Activated CD4-positive, alpha-beta T cell treated with anti-CD3 and anti-CD28 coated beads for 24 hours (primary cell): Measurements from ENCODE around the gene MITF.
"Not testable (repeated sequence)": the region's sequence is repeated elsewhere in the genome, so short reads cannot be mapped to it uniquely, and the experiment has no call there.

ENCODE experiments used
- DNase-seq, 2 donors: peaks; one replicate each; pipeline ENCODE4 v3.0.0-alpha.2; 2020; ENCODE audit warnings: low read depth in 2 of 2

MITF gene

DNA sequence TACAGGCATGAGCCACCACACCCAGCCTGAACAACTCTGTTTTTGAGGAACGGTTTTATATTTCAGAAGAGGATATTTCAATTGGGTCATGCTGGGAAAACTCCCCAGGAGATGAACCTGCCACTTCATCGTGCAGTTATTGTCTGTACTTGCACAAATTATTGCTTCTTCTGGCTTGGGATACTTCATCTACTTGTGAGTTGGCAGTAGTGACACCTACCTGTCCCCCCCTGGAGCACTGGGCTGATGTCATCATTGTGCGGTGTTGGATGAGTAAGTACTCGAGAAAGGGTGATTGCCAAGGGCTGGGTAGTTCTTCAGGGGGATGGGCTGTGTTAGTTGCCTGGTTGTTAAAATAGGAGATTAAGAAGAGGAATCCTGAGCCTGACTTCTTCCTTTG is 175.1 kb downstream of the MITF start:
- no peak for DNase-seq

- no peak for DNase-seq
Measured at GRCh38 chr3:69915726-69916125, 176.5 kb downstream of the MITF start.

- DNase-seq = not testable (repeated sequence)
Measured at GRCh38 chr3:69920009-69920408, 180.7 kb downstream of the MITF start.

DNA sequence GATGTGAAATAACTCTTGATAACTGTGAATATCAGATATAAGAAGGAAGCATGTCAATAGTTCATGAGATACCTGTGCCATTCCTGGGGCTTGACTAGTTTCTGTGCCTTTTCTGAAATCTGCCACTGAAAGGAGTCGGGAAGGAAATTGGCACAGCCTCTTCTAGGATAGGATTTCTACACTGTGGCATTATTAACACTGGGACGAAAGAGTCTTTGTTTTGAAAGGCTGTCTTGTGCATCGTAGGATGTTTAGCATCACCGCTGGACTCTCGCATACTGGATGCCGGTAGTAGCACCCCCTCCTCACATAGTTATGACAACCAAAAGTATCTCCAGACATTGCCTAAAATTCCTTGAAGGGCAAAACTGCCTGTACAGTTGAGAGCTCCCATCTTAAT is 182.4 kb downstream of the MITF start:
- DNase-seq = no peak

DNA sequence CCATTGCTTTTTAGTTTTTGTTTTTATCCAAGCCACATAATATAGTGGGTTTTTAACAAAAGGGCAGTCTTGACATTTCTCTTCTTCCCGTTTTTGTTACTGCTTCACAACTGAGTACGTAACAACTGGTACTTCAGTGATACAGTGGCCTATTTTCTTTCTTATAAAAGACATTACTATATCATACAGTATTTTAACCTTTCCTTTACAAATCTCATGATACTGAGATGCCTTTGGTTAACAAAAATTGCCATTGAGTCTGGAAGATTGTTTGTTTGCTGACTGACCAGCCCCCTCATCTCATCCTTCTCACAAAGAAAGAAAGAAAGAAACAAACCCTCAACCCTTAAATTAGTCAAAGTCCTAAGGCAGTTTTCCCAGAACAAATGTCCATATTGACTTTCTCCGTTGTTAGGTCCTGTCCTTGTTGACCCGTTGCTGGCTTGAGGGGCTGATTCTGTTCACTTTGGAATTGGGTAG is 183.3 kb downstream of the MITF start:
- DNase-seq = no peak

- no peak for DNase-seq
Measured at GRCh38 chr3:69925506-69925905, 186.2 kb downstream of the MITF start.

DNA sequence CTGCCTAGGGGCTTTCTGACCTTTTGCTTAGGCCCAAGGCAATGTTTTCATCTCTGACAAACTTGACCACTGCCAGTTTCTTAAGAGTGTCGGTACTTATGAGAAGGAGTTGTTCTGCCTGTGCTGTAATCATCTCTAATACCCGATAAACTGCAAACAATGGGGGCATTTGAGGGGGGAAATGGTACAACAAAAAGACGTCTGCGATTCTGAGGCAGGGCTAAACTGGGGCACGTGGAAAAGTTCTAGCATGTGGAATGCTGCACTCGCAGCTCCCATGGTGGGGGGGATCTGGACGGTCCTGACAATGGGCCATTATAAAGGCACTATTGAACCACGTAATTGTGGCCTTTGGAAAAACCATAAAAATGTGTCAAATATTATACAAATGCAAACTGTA is 187.1 kb downstream of the MITF start:
- DNase-seq = no peak

DNA sequence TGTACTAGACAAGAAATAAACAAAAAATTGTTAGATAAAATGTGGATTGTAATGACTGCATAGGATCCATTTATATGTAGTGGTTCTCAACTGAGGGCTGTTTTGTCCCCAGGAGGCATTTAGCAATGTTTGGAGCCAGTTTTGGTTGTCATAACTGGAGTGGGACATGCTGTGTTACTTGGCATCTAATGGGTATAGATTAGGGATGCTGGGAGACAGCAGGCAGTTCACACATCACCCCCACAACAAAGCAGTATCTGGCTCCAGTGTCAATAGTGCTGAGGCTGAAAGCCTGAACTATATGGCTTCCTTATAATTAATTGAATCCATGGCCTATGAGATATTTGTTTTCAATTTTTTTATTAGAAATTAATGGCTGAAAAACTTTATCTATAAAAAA is 188.3 kb downstream of the MITF start:
- DNase-seq = no peak

GRCh38 chr3:69929019-69929418 is 189.8 kb downstream of the MITF start:
- no peak for DNase-seq

GRCh38 chr3:69930564-69930963 is 191.3 kb downstream of the MITF start:
- DNase-seq = no peak

GRCh38 chr3:69932087-69932486 is 192.8 kb downstream of the MITF start:
- no peak for DNase-seq

DNA sequence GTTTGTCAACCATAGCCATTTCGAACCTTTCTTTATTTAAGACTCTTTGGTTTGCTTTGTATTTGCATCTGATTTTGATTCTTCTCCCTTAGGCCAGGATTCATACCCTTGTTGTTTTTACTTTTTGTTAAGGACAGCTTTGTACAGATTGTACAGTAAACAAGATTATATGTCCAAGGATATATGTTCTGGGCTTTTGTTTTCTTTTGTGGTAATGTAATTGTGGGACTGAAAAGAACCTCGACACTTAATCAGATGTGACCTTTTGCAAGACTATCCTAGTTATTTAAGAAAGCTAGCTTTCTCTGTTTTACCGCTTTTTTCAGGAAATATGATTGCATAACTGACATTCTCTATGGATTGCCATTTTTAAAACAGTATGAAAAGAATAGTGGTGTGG is 193.2 kb downstream of the MITF start:
- DNase-seq = no peak

DNA sequence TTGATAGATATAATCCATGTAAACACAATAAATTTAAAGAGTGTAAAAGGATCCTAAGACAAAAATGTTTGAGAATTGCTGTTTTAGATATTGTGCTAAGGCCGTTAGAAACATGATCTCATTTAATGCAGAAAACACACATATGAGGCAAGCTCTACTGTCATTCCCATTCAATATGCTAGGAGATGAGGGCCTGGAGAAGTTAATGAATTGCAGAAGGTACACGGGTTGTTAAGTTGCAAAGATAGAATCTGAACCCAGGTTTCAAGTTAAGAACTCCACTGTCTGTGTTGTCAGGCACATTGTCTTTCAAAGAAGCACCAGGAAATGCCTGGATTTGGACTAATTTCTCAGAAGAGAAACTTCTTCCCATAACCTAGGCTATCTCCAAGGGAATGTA is 195.1 kb downstream of the MITF start:
- DNase-seq = no peak

DNA sequence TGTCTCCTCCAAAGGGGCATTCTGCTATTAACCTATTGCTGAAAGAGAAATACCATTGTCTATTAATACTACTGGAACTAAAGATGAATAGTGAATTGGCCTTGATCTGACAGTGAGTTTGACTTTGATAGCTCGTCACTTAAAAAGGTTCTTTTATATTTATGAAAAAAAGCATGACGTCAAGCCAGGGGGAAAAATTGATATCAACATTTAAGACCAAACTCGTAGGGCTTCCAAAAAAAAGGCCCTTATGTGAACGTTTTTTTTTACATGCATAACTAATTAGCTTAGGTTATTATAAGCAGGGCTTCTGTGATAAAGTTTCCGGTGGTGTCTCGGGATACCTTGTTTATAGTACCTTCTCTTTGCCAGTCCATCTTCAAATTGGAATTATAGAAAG is 197.0 kb downstream of the MITF start:
- no peak for DNase-seq

DNA sequence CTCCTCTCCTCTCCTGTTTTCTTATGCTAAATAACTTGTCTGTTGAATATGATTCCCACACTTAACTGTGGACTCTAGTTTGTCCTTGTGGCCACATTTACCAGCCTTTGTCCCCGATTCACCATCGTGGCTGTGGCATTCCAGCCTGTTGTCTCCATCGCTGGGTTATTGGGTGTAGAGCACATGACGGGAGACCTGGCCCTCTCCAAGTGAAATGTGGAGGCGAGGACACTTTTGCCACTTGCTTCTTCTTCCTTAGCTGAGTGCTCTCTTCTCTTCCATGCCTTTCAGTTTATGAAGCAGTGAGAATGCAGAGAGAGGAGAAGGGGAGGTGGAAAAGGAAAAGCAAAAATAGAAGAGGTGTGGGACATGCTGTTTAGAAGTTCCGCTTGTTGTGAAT is 198.8 kb downstream of the MITF start:
- no peak for DNase-seq

DNA sequence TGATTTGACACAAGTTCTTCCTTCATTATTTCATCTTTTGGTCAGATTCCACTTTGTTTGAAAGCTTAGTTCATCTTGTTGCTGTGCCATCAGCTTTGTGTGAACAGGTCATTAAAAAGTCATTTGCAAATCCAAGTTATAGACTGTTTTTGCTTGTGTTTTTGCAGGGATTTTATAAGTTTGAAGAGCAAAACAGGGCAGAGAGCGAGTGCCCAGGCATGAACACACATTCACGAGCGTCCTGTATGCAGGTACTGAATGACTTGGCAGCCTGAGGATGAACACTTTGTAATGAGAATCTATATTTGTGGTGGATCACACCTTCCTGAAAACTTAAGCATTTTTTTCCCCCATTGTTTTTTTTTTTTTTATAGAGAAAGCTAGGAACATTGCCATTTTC is 199.7 kb downstream of the MITF start:
- DNase-seq = no peak

GRCh38 chr3:69941037-69941436 is 201.8 kb downstream of the MITF start:
- DNase-seq = no peak

- no peak for DNase-seq
Measured at GRCh38 chr3:69941439-69942176, 202.3 kb downstream of the MITF start.

- DNase-seq = no peak
Measured at GRCh38 chr3:69944931-69945493, 205.7 kb downstream of the MITF start.

DNA sequence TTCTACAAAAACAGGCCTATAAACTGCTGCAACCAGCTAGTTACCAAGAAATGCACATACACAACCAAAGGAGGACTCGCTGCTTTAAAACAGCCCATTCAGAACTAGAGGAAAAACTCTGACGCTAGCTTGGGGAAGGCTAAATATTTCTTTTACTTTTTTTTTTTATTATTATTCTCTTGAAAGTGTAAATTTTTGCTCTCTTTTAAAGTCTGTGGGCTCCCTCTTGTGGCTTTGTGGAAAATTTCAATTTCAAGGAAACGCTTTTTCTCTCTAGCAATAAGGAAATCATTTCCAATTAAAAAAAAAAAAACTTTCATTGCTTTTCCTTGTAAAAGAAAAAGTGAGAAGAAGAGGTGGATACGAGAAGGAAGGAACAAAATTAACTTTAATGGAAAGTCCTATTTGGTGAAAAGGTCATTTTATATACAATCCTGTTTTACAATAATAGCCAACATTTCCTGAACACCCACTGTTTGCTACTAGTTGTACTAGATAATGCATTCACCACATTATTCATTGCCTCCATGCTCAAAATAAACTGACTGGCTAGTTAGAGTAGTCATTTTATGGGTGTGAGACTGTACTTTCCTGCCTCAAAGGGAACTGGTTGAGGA is 209.1 kb downstream of the MITF start:
- no peak for DNase-seq

GRCh38 chr3:69951616-69952015 is 212.4 kb downstream of the MITF start:
- DNase-seq = no peak

GRCh38 chr3:69959581-69959980 is 220.3 kb downstream of the MITF start:
- no peak for DNase-seq

- DNase-seq = no peak
Measured at GRCh38 chr3:69961706-69962439, 222.6 kb downstream of the MITF start.
